ENCODE results near the gene RGS8.

Gene RGS8

DNA sequence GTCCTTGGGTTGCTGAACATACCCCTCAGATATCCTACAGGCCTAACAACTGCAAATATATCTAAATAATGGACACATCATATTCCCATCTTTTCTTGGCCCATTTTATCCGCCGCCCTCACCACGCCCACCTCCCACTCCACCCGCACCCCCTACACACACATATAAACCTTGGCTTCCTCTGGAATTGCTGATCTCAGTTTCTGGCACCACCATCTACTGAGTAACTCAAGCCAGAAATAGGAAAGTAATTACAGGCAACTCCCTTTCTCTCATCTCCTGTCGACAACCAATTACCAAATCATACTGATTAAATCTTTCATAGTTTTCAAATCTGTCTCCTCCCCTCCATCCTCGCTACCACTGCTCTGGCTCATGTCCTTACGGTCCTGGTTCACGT is 4.7 kb downstream of the RGS8 start:
- DNase-seq, result no peak
- no peak overlapping the region for H4K8ac ChIP-seq (ENCODE audit: low read length)
- no peak overlapping the region for H2BK15ac ChIP-seq (ENCODE audit: low read depth, poor library complexity, severe bottlenecking)
- H3K4me2 ChIP-seq (ENCODE audit: low read length, poor library complexity, severe bottlenecking), result no peak overlapping the region
- peaks cover 4% of the 10 kb centered on the region for H3K4me1 ChIP-seq (ENCODE audit: control insufficient read depth, insufficient read depth, low read depth, low read length)
- no peaks in the 10 kb centered on the region for H3K9me3 ChIP-seq (ENCODE audit: control insufficient read depth, low read length)
- H3K79me1 ChIP-seq (replicated peaks; ENCODE audit: low read length, poor library complexity, severe bottlenecking), result no peaks in the 10 kb centered on the region
- H2AK5ac ChIP-seq (ENCODE audit: low read length, severe bottlenecking), result no peak overlapping the region
- H3K36me3 ChIP-seq (ENCODE audit: control insufficient read depth in 1 of 2, insufficient read depth in 2 of 2, low read depth in 1 of 2, low read length in 2 of 2), result no peaks in the 10 kb centered on the region
- no peak overlapping the region for H2AFZ ChIP-seq (ENCODE audit: low read depth, low read length)
- no peak overlapping the region for H3K4me3 ChIP-seq (ENCODE audit: insufficient read depth in 1 of 2, low read depth in 1 of 2, low read length in 2 of 2)
- no peak overlapping the region for H2BK5ac ChIP-seq (ENCODE audit: low read depth, low read length, poor library complexity, severe bottlenecking)
- H2BK120ac ChIP-seq (ENCODE audit: low read depth, low read length), result no peak overlapping the region
- H3K9ac ChIP-seq (ENCODE audit: low read length), result no peak overlapping the region
- peaks cover 0 to 26% of the 10 kb centered on the region in 2 experiments for H3K27me3 ChIP-seq (ENCODE audit: control insufficient read depth in 1 of 2, insufficient read depth in 1 of 2, low read length in 2 of 2)
- no peak overlapping the region for H2BK12ac ChIP-seq (ENCODE audit: low read length in 2 of 2)
- H3K18ac ChIP-seq (ENCODE audit: low read depth in 1 of 2, low read length in 2 of 2), result no peak overlapping the region
- no peak overlapping the region for H3K23ac ChIP-seq (ENCODE audit: low read length in 2 of 2)
- no peak overlapping the region for H3K27ac ChIP-seq (ENCODE audit: low read length, poor library complexity, severe bottlenecking)
- H3K14ac ChIP-seq (ENCODE audit: low read length in 2 of 2), result no peak overlapping the region
- H3K4ac ChIP-seq (ENCODE audit: low read depth in 1 of 2, low read length in 2 of 2), result no peak overlapping the region
- 88% methylated on average over 8 of the region's 8 CpGs for WGBS
- no peak overlapping the region for H4K91ac ChIP-seq (ENCODE audit: low read length)

- no peak for DNase-seq
- Histone ChIP-seq H4K8ac (ENCODE audit: low read length) (no peak overlapping the region), H3K36me3 (ENCODE audit: control insufficient read depth in 1 of 2, insufficient read depth in 2 of 2, low read depth in 1 of 2, low read length in 2 of 2) (no peaks in the 10 kb centered on the region), H2AFZ (ENCODE audit: low read depth, low read length) (no peak overlapping the region), H3K27ac (ENCODE audit: low read length, poor library complexity, severe bottlenecking) (no peak overlapping the region), H2BK12ac (ENCODE audit: low read length in 2 of 2) (no peak overlapping the region), H3K18ac (ENCODE audit: low read depth in 1 of 2, low read length in 2 of 2) (no peak overlapping the region), H2BK120ac (ENCODE audit: low read depth, low read length) (no peak overlapping the region), H3K4me2 (ENCODE audit: low read length, poor library complexity, severe bottlenecking) (no peak overlapping the region), H2BK5ac (ENCODE audit: low read depth, low read length, poor library complexity, severe bottlenecking) (no peak overlapping the region), H3K4ac (ENCODE audit: low read depth in 1 of 2, low read length in 2 of 2) (no peak overlapping the region), H3K79me1 (replicated peaks; ENCODE audit: low read length, poor library complexity, severe bottlenecking) (no peaks in the 10 kb centered on the region), H3K4me1 (ENCODE audit: control insufficient read depth, insufficient read depth, low read depth, low read length) (peaks cover 4% of the 10 kb centered on the region), H2BK15ac (ENCODE audit: low read depth, poor library complexity, severe bottlenecking) (no peak overlapping the region), H3K27me3 (ENCODE audit: control insufficient read depth in 1 of 2, insufficient read depth in 1 of 2, low read length in 2 of 2) (peaks cover 4 to 19% of the 10 kb centered on the region in 2 experiments), H3K4me3 (ENCODE audit: insufficient read depth in 1 of 2, low read depth in 1 of 2, low read length in 2 of 2) (no peak overlapping the region), H3K23ac (ENCODE audit: low read length in 2 of 2) (no peak overlapping the region), H4K91ac (ENCODE audit: low read length) (no peak overlapping the region), H3K9ac (ENCODE audit: low read length) (no peak overlapping the region), H2AK5ac (ENCODE audit: low read length, severe bottlenecking) (no peak overlapping the region), H3K9me3 (ENCODE audit: control insufficient read depth, low read length) (no peaks in the 10 kb centered on the region), H3K14ac (ENCODE audit: low read length in 2 of 2) (no peak overlapping the region)
- 78% methylated on average over 4 of the region's 5 CpGs for WGBS
Observed at GRCh38 chr1:182677397-182678098, 6.8 kb downstream of the RGS8 start.

- H3K18ac ChIP-seq (ENCODE audit: low read depth in 1 of 2, low read length in 2 of 2), result no peak overlapping the region
- no peak overlapping the region for H2BK15ac ChIP-seq (ENCODE audit: low read depth, poor library complexity, severe bottlenecking)
- no peak overlapping the region for H4K91ac ChIP-seq (ENCODE audit: low read length)
- no peak overlapping the region for H3K14ac ChIP-seq (ENCODE audit: low read length in 2 of 2)
- H4K8ac ChIP-seq (ENCODE audit: low read length), result no peak overlapping the region
- H3K4me1 ChIP-seq (ENCODE audit: control insufficient read depth, insufficient read depth, low read depth, low read length), result peaks cover 4% of the 10 kb centered on the region
- no peak overlapping the region for H3K4me2 ChIP-seq (ENCODE audit: low read length, poor library complexity, severe bottlenecking)
- 72% methylated on average over 4 of the region's 4 CpGs for WGBS
- no peak overlapping the region for H2AK5ac ChIP-seq (ENCODE audit: low read length, severe bottlenecking)
- no peak overlapping the region for H3K23ac ChIP-seq (ENCODE audit: low read length in 2 of 2)
- H2BK5ac ChIP-seq (ENCODE audit: low read depth, low read length, poor library complexity, severe bottlenecking), result no peak overlapping the region
- no peak overlapping the region for H2BK12ac ChIP-seq (ENCODE audit: low read length in 2 of 2)
- no peak overlapping the region for H2BK120ac ChIP-seq (ENCODE audit: low read depth, low read length)
- no peaks in the 10 kb centered on the region for H3K9me3 ChIP-seq (ENCODE audit: control insufficient read depth, low read length)
- H3K36me3 ChIP-seq (ENCODE audit: control insufficient read depth in 1 of 2, insufficient read depth in 2 of 2, low read depth in 1 of 2, low read length in 2 of 2), result no peaks in the 10 kb centered on the region
- no peak overlapping the region for H2AFZ ChIP-seq (ENCODE audit: low read depth, low read length)
- no peak for DNase-seq
- no peak overlapping the region for H3K4ac ChIP-seq (ENCODE audit: low read depth in 1 of 2, low read length in 2 of 2)
- H3K79me1 ChIP-seq (replicated peaks; ENCODE audit: low read length, poor library complexity, severe bottlenecking), result no peaks in the 10 kb centered on the region
- no peak overlapping the region for H3K4me3 ChIP-seq (ENCODE audit: insufficient read depth in 1 of 2, low read depth in 1 of 2, low read length in 2 of 2)
- H3K9ac ChIP-seq (ENCODE audit: low read length), result peak overlapping the region; percentile 42
- H3K27ac ChIP-seq (ENCODE audit: low read length, poor library complexity, severe bottlenecking), result no peak overlapping the region
- H3K27me3 ChIP-seq (ENCODE audit: control insufficient read depth in 1 of 2, insufficient read depth in 1 of 2, low read length in 2 of 2), result peaks cover 11 to 22% of the 10 kb centered on the region in 2 experiments
Observed at GRCh38 chr1:182676274-182676673, 8.1 kb downstream of the RGS8 start.

- no peak overlapping the region for H3K4me3 ChIP-seq (ENCODE audit: insufficient read depth in 1 of 2, low read depth in 1 of 2, low read length in 2 of 2)
- H3K27ac ChIP-seq (ENCODE audit: low read length, poor library complexity, severe bottlenecking), result no peak overlapping the region
- H3K9me3 ChIP-seq (ENCODE audit: control insufficient read depth, low read length), result no peaks in the 10 kb centered on the region
- no peak overlapping the region for H3K23ac ChIP-seq (ENCODE audit: low read length in 2 of 2)
- H3K18ac ChIP-seq (ENCODE audit: low read depth in 1 of 2, low read length in 2 of 2), result no peak overlapping the region
- H3K4me2 ChIP-seq (ENCODE audit: low read length, poor library complexity, severe bottlenecking), result no peak overlapping the region
- H2BK5ac ChIP-seq (ENCODE audit: low read depth, low read length, poor library complexity, severe bottlenecking), result no peak overlapping the region
- peak; percentile 9 for DNase-seq
- no peak overlapping the region for H3K4ac ChIP-seq (ENCODE audit: low read depth in 1 of 2, low read length in 2 of 2)
- H4K8ac ChIP-seq (ENCODE audit: low read length), result no peak overlapping the region
- H3K14ac ChIP-seq (ENCODE audit: low read length in 2 of 2), result no peak overlapping the region
- H2AK5ac ChIP-seq (ENCODE audit: low read length, severe bottlenecking), result no peak overlapping the region
- peaks cover 11 to 28% of the 10 kb centered on the region in 2 experiments for H3K27me3 ChIP-seq (ENCODE audit: control insufficient read depth in 1 of 2, insufficient read depth in 1 of 2, low read length in 2 of 2)
- no peak overlapping the region for H2BK120ac ChIP-seq (ENCODE audit: low read depth, low read length)
- WGBS, result 41% methylated on average over 8 of the region's 8 CpGs
- H2BK15ac ChIP-seq (ENCODE audit: low read depth, poor library complexity, severe bottlenecking), result no peak overlapping the region
- no peak overlapping the region for H2BK12ac ChIP-seq (ENCODE audit: low read length in 2 of 2)
- no peak overlapping the region for H2AFZ ChIP-seq (ENCODE audit: low read depth, low read length)
- H3K4me1 ChIP-seq (ENCODE audit: control insufficient read depth, insufficient read depth, low read depth, low read length), result no peaks in the 10 kb centered on the region
- H3K9ac ChIP-seq (ENCODE audit: low read length), result no peak overlapping the region
- no peak overlapping the region for H4K91ac ChIP-seq (ENCODE audit: low read length)
- no peaks in the 10 kb centered on the region for H3K36me3 ChIP-seq (ENCODE audit: control insufficient read depth in 1 of 2, insufficient read depth in 2 of 2, low read depth in 1 of 2, low read length in 2 of 2)
- no peaks in the 10 kb centered on the region for H3K79me1 ChIP-seq (replicated peaks; ENCODE audit: low read length, poor library complexity, severe bottlenecking)
Observed at GRCh38 chr1:182674346-182675246, 9.8 kb downstream of the RGS8 start.

Measured in mesenchymal stem cell (in vitro differentiated cells and primary cell).